ENCODE data around the gene GARNL3.

The GARNL3 gene

DNA sequence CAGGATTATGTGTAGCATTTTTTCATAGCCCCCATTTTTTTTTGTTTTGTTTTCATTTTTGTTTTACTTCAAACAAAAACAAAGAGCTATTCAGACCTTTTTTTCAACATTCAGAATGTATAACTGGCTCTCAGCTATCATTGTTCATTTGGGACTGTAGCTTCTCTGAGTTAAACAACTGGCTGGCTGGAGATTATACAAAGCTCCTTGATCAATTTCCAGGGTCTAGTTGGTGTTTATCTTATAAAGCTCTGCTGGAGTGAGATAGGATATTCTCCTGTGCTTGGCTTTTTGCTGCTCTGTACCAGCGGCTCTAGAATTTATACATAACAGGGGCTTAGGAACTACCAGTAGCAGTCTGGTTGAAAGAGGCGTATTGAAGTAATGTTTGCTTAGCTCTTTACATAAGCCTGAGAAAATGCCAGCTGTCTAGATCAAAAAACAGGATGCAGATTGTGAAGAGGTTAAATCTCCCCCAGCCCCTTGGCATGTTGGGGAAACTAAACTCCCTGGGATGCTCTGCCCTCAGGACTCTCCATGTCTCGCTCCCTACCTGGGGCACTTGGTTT is 15.2 kb downstream of the GARNL3 start:
- no peak for DNase-seq

DNA sequence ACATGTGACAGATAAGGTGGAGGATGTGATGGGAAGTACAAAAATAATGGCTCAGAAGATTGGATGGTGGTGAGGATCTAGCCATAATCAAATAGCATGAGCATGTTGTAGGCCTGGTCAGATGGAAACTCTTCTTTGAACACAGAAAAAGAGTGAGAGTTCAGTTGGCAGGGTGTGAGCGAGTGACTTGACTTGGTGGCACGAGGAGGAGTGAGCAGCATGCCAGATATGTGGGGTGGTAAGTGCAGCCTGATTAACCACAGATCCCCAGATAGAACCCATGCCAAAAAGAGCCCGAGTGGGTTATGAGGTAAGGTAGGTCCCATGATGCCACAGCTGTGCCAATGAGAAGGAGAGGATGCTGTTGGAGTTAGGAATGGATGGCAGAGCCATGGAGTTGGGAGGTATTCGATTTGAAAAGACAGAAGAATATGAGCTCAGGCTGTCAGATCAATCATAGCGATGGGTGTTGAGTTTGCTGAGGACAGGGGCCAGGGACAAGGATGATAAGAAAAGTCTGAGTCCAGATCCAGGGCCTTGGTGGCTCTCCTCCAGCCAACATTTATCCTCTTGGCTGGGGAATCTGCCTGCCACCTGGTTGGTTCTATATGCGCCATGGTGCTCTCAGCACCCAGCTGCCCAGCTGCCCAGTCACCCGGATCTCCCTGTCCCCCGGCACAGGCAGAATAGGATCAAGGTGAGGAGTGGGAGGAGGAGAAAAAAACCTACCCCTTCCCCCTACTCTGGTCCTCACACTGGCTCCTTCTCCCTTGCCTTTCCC is 16.5 kb downstream of the GARNL3 start:
- no peak for DNase-seq

DNA sequence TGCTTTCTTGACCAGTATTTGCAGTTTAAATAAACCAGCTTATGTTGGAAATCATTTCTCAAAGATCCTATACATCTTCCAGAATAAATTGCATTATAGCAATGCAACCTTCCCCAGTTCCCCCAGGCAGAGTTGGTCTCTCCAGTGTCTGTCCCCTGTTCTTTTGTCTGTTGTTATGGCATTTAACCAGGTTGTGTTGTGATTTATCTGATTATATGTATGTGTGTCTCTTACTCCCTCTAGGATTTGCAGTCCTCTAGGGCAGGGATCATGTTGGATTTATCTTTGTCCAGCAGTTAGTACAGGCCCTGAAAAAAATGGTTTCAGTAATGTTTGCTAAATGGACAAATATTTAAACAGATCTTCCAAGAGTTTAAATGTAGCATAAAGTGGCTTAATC is 17.3 kb downstream of the GARNL3 start:
- no peak for DNase-seq

DNA sequence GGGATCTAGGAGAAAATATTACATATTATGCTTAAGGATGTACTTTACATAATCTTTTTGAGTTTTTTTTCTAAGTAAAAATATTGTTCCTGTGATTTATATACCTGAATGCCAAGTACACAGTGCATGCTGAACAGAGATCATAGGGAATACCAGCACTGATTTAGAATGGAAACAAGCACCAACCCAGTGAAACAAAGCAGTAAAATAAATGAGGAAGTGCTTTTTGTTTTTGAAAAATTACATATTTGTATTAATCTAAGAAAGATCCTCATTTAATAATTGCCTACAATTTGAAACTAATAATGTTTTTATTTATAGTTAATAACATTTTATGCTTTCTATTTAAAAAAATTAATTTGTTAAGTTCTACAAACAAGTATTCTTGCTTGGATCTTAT is 18.0 kb downstream of the GARNL3 start:
- no peak for DNase-seq

- no peak for DNase-seq
Measured at GRCh38 chr9:127283135-127283534, 18.6 kb downstream of the GARNL3 start.

GRCh38 chr9:127283917-127284497 is 19.4 kb downstream of the GARNL3 start:
- no peak for DNase-seq

- DNase-seq, result no peak
Measured at GRCh38 chr9:127285965-127286364, 21.4 kb downstream of the GARNL3 start.

- no peak for DNase-seq
Measured at GRCh38 chr9:127290561-127291065, 26.0 kb downstream of the GARNL3 start.

DNA sequence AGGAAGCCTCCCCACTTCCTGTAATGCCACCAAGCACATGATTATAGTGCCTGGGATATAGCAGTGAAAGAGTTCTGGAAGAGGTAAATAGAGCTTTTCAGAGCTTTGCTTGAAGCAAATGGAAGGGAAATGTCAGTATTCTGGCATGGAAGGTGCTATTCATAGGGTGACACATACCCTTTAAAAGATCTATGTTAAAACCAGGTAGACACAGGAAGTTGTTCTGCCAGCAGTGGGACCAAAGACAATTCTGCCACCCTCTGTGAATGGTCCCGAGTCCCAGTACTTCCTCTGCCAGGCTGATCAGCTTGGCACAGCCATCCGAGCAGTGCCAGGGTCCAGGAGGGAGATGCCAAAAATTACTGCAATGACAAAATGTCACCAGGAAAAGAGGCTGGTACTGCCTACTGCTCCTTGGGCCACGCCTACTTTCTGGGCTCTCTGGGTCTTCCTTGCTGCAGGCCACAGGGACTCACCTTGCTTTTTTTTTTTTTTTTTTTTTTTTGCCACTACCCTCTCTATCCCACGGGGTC is 26.7 kb downstream of the GARNL3 start:
- no peak for DNase-seq

DNA sequence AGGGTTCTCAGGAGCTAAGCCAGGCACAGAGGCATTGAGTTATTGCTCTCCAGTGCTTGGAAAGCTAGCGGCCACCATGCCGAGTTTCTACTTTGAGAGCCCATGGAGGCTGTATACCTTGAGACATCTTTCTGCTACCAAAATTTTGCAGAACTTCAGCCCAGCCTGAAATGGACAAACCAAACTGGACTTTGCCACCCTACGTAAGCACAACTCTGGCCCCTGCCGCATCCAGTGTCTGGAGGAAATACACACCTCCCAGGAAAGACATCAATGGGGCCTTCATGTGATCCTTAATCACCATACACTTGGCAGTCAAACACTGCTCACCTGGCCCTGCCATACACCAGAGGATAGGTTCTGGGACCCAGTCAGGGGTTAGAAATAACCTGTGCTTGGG is 27.8 kb downstream of the GARNL3 start:
- DNase-seq, result no peak

DNA sequence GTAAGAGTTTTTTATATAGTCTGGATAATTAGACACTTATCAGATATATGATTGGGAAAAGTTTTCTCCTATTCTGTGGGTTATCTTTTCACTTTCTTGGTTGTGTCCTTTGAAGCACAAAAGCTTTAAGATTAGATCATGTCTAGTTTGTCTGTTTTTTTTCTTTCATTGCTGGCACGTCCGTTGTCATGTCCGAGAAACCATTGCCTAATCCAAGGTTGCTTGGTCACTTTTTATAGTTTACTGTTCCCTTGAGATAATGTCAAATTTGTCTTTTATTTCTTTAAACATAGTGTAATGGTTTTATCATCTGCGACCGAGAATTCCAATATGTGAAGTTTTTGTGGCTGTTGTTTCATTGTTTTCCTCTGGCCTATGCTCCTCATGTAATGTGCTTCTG is 28.8 kb downstream of the GARNL3 start:
- DNase-seq, result no peak

- DNase-seq, result no peak
Measured at GRCh38 chr9:127293767-127294166, 29.2 kb downstream of the GARNL3 start.

GRCh38 chr9:127295005-127295404 is 30.4 kb downstream of the GARNL3 start:
- no peak for DNase-seq

GRCh38 chr9:127300886-127301447 is 36.4 kb downstream of the GARNL3 start:
- no peak for DNase-seq

GRCh38 chr9:127303830-127304229 is 39.3 kb downstream of the GARNL3 start:
- DNase-seq, result no peak

DNA sequence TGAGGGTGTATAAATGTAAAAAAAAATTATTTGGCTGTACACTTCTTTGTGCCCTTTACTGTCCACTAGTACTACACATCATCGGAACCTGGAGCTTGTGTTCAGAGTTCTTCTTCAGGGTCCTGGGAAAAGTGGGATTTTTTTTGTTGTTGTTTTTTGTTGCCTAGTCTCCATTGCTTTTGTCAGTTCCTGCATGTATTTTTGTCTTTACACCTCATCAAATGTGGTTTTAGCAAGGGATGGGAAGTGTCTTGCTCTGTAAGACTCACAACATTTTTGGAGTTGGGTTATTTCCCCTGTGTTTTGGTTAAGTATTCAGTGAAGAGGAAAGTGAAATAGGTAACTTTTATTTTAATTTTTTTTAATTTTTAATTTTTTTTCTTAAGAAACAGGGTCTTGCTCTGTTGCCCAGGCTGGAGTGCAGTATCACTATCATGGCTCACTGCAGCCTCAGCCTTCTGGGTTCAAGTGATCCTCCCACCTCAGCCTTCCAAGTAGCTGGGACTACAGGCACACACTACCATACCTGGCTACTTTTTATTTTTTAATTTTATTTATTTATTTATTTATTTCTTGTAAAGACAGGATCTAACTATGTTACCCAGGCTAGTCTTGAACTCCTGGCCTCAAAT is 40.7 kb downstream of the GARNL3 start:
- no peak for DNase-seq

- no peak for DNase-seq
Measured at GRCh38 chr9:127305838-127306226, 41.3 kb downstream of the GARNL3 start.

DNA sequence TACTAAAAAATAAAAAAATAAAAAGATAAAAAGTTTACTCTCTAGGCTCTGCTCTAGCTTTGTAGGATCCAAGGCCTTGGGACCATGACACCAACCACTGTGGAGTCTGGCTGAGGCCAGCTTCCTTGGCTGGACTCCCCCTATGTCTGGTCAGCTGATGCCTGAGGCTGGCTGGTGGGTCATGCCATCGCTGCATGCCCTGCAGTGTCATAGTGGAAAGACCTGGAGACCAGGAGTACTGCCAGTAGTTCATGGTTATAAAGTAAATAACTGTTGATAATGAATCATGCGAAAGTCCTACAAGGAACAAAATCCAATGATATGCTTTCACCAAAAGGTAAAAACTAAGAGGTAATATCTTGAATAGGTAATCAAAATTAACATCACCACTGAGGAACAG is 43.2 kb downstream of the GARNL3 start:
- no peak for DNase-seq

- DNase-seq, result no peak
Measured at GRCh38 chr9:127308652-127309434, 44.3 kb downstream of the GARNL3 start.

GRCh38 chr9:127309715-127310114 is 45.1 kb downstream of the GARNL3 start:
- no peak for DNase-seq

- no peak for DNase-seq
Measured at GRCh38 chr9:127311239-127311741, 46.7 kb downstream of the GARNL3 start.

- no peak for DNase-seq
Measured at GRCh38 chr9:127313042-127313560, 48.5 kb downstream of the GARNL3 start.

Measured in NCI-H1048 (cell line).